ENCODE results near the gene GPAT3. TPM values are rescaled to one million over a fixed set of nuclear protein-coding genes. Genes with fewer than 3 reads are reported as not detected.

GPAT3 gene
- total and polyA plus RNA-seq, 2 of the 8 experiments (the other 6 are each of a cell fraction or from before 2014, with no cell fraction given), result 0.23 to 2.0 TPM

GRCh38 chr4:83569987-83570386, 34.1 kb downstream of the GPAT3 start:
- H3K79me1 ChIP-seq (ENCODE audit: low read depth, low read length), result no peaks in the 10 kb centered on the region
- H3K4me2 ChIP-seq (ENCODE audit: insufficient read depth in 1 of 2, low read depth in 2 of 2, low read length in 2 of 2), result no peak overlapping the region
- no peak for TF ChIP-seq TAF1 (IDR thresholded peaks at IDR 0.05; ENCODE audit: low read depth, low read length)
- TF ChIP-seq ZNF274 (IDR thresholded peaks at IDR 0.05; ENCODE audit: borderline replicate concordance, extremely low read depth, low read length), result no peak
- no peak for TF ChIP-seq CTBP2 (IDR thresholded peaks at IDR 0.05; ENCODE audit: borderline replicate concordance, insufficient read depth, insufficient read length, low read length)
- no peak for TF ChIP-seq SP4 (IDR thresholded peaks at IDR 0.05; ENCODE audit: low read length)
- no peak for TF ChIP-seq SUZ12 (IDR thresholded peaks at IDR 0.05; ENCODE audit: low read length)
- TF ChIP-seq POU5F1 (IDR thresholded peaks at IDR 0.05; ENCODE audit: low read depth, low read length), result no peak
- TF ChIP-seq BACH1 (IDR thresholded peaks at IDR 0.05; ENCODE audit: low read length), result no peak
- no peak for TF ChIP-seq RNF2 (IDR thresholded peaks at IDR 0.05; ENCODE audit: borderline replicate concordance, low read depth, low read length, missing control alignments, poor library complexity, severe bottlenecking)
- TF ChIP-seq ATF3 (IDR thresholded peaks at IDR 0.05; ENCODE audit: insufficient read depth, low read depth, low read length), result no peak
- no peak for TF ChIP-seq HDAC6 (IDR thresholded peaks at IDR 0.05; ENCODE audit: low read depth, low read length)
- TF ChIP-seq RBBP5 (IDR thresholded peaks at IDR 0.05; ENCODE audit: borderline replicate concordance, low read depth, low read length), result no peak
- no peak for TF ChIP-seq CBX5 (IDR thresholded peaks at IDR 0.05; ENCODE audit: low read depth, low read length)
- TF ChIP-seq BCL11A (IDR thresholded peaks at IDR 0.05; ENCODE audit: low read depth in 2 of 2, low read length in 2 of 2), result no peak
- no peak for DNase-seq (ENCODE audit: low read depth in 1 of 2, low spot score in 2 of 2)
- H4K91ac ChIP-seq (replicated peaks; ENCODE audit: insufficient read length, low read length), result no peak overlapping the region
- no peak overlapping the region for H3K9ac ChIP-seq (replicated peaks in 1 of 4; ENCODE audit: extremely low read depth in 1 of 4, low read depth in 3 of 4, low read length in 3 of 4)
- H2BK15ac ChIP-seq (ENCODE audit: low read length), result no peak overlapping the region
- no peak overlapping the region for H3K23ac ChIP-seq (ENCODE audit: insufficient read length)
- H2BK120ac ChIP-seq (replicated peaks; ENCODE audit: low read depth, low read length), result no peak overlapping the region
- WGBS, 2 experiments (ENCODE audit: extremely low coverage in 1 of 2, insufficient coverage in 1 of 2, insufficient read length in 1 of 2, insufficient replicate concordance in 2 of 2, low coverage in 1 of 2, low lambda C conversion rate in 2 of 2, missing lambda C conversion rate in 1 of 2), result 96% methylated on average over 5 of the region's 5 CpGs; no CpG with 5 or more reads in 1 of the 2 experiments
- no peak overlapping the region for H2BK5ac ChIP-seq (ENCODE audit: low read depth, low read length)
- no peak overlapping the region for H4K5ac ChIP-seq (ENCODE audit: insufficient read length, low read depth, low read length)
- no peak overlapping the region for H2AK5ac ChIP-seq (ENCODE audit: low read depth, low read length)
- H3K4ac ChIP-seq (replicated peaks; ENCODE audit: insufficient read length, low read depth, low read length), result no peak overlapping the region
- H3K14ac ChIP-seq (ENCODE audit: insufficient read length), result no peak overlapping the region
- CTCF ChIA-PET (ENCODE audit: partially characterized antibody), result interaction anchor here (0.7 kb wide), 1 partner anchor 153 kb away, joined by 4 read pairs; no protein-coding TSS in a partner anchor
- no peaks in the 10 kb centered on the region for H3K36me3 ChIP-seq (ENCODE audit: control insufficient read depth in 2 of 4, insufficient read depth in 4 of 4, low read length in 3 of 4)
- H3K79me2 ChIP-seq (ENCODE audit: control insufficient read depth in 1 of 2, insufficient read depth in 2 of 2, low read length in 2 of 2), result no peaks in the 10 kb centered on the region
- no peaks in the 10 kb centered on the region for H3K27me3 ChIP-seq (replicated peaks in 1 of 4; ENCODE audit: control insufficient read depth in 3 of 4, extremely low read depth in 1 of 4, insufficient read depth in 3 of 4, low read length in 3 of 4)
- H4K8ac ChIP-seq (ENCODE audit: extremely low read depth, insufficient read depth, low read length), result no peak overlapping the region
- no peak overlapping the region for H3K4me3 ChIP-seq (ENCODE audit: extremely low read depth in 1 of 4, insufficient read depth in 2 of 4, low read depth in 3 of 4, low read length in 4 of 4)
- POLR2A ChIA-PET (ENCODE audit: partially characterized antibody), result no interaction called here
- H2AFZ ChIP-seq (ENCODE audit: low read length), result no peak overlapping the region
- H2BK12ac ChIP-seq (ENCODE audit: low read depth, low read length), result no peak overlapping the region
- FAIRE-seq, result no peak
- no peaks in the 10 kb centered on the region for H3K4me1 ChIP-seq (replicated peaks in 1 of 4; ENCODE audit: control insufficient read depth in 3 of 4, insufficient read depth in 4 of 4, low read length in 3 of 4)
- H4K20me1 ChIP-seq (replicated peaks in 1 of 2; ENCODE audit: control insufficient read depth in 1 of 2, insufficient read depth in 2 of 2, low read length in 2 of 2), result no peaks in the 10 kb centered on the region
- no peak overlapping the region for H3K27ac ChIP-seq (ENCODE audit: low read depth, low read length)
- no peaks in the 10 kb centered on the region for H3K9me3 ChIP-seq (ENCODE audit: insufficient read depth in 2 of 2, low read depth in 1 of 2, low read length in 1 of 2)
- no peaks in the 10 kb centered on the region for H3K23me2 ChIP-seq (ENCODE audit: low read depth, low read length)
- H3K56ac ChIP-seq (replicated peaks; ENCODE audit: insufficient read length, low read depth, low read length), result no peak overlapping the region
- H2BK20ac ChIP-seq (ENCODE audit: low read length), result no peak overlapping the region
- H3K18ac ChIP-seq (ENCODE audit: extremely low read depth, low read length), result no peak overlapping the region

Data from H1 (cell line).